Kidney (tissue), 14 donors: ENCODE results near the gene UQCC2. TPM values are rescaled to one million over a fixed set of nuclear protein-coding genes. Genes with fewer than 3 reads are reported as not detected.

Experiments
- DNase-seq, 5 donors: peaks; one replicate each; pipeline ENCODE4 v3.0.0-alpha.2; 2013 to 2020
- FAIRE-seq: peaks from 2 replicates; lab custom pipeline; 2012; peaks lifted over from hg19 to GRCh38; lab: Jason Lieb, UNC
- H3K27ac ChIP-seq, 2 donors: one replicate each; pipeline ENCODE4 v1.7.0; 2013; ENCODE audit warnings: low read depth in 2 of 2, low read length in 2 of 2, inconsistent platforms in 1 of 2
- H3K27me3 ChIP-seq: one replicate; pipeline ENCODE4 v1.7.1; 2013; ENCODE audit warnings: low read length, inconsistent platforms; ENCODE audit not compliant: control insufficient read depth, insufficient read depth
- H3K36me3 ChIP-seq, 3 donors: one replicate each; pipeline versions ENCODE4 v1.7.0 to v1.7.1; 2013; ENCODE audit warnings: low read length in 3 of 3, control low read depth in 1 of 3, inconsistent platforms in 1 of 3; ENCODE audit not compliant: insufficient read depth in 3 of 3, control insufficient read depth in 2 of 3
- H3K4me1 ChIP-seq, 3 donors: one replicate each; pipeline versions ENCODE4 v1.7.0 to v1.7.1; 2013; ENCODE audit warnings: low read length in 3 of 3, inconsistent platforms in 1 of 3, low read depth in 1 of 3; ENCODE audit not compliant: control insufficient read depth in 2 of 3, insufficient read depth in 2 of 3
- H3K4me3 ChIP-seq, 3 donors: one replicate each; pipeline versions ENCODE4 v1.7.0 to v1.8.1; 2013; ENCODE audit warnings: low read length in 3 of 3, control low read depth in 1 of 3, inconsistent platforms in 1 of 3
- H3K9ac ChIP-seq, 3 donors: one replicate each; pipeline versions ENCODE4 v1.7.0 to v1.7.1; 2013; ENCODE audit warnings: low read length in 3 of 3, control low read depth in 1 of 3, inconsistent platforms in 1 of 3
- H3K9me3 ChIP-seq, 3 donors: one replicate each; pipeline versions ENCODE4 v1.7.0 to v1.7.1; 2013; ENCODE audit warnings: low read length in 3 of 3, control low read depth in 1 of 3, inconsistent platforms in 1 of 3; ENCODE audit not compliant: control insufficient read depth in 2 of 3, insufficient read depth in 1 of 3
- CTCF ChIP-seq: IDR thresholded peaks from 3 replicates; pipeline ENCODE4 v1.5.1; 2012; ENCODE audit warnings: mild to moderate bottlenecking, moderate library complexity, borderline replicate concordance; ENCODE audit not compliant: insufficient read depth; ENCODE audit errors: extremely low read depth
- intact Hi-C: fragments of 100-400 bp; cut with DNase I; formaldehyde crosslinking; loops from one replicate; pipeline ENCODE4 v1.11.1; 2022
- polyA plus RNA-seq: library from polyadenylated mRNA; stranded (reverse); fragments of 350-450 nt; fragmentation: Illumina TruSeq; extraction: RNeasy Lipid Tissue Mini Kit (QIAGEN cat#74804); gene quantifications from one replicate; pipeline ENCODE4 v1.2.3, GENCODE V29; 2014; ENCODE audit warnings: low read depth, low replicate concordance; ENCODE audit not compliant: insufficient read depth
- total RNA-seq: library from RNA; stranded (reverse); fragmentation: NEBNext Ultra II Directional; extraction: Animal tissue kit (Norgen Biotek cat#: 25700); gene quantifications from one replicate; pipeline ENCODE4 v1.2.1, GENCODE V29; 2021
- donor health status: control.
- donor health status: control.
- donor health status: control.
- donor health status: control.
- donor health status: control.
- donor health status: DM: yes; HTN: yes; CAD: no.
- donor health status: Normal renal cell carcinoma (clear cell type).

The UQCC2 gene
- total and polyA plus RNA-seq, 2 donors from 2014 or later = 39.6 to 189 TPM

GRCh38 chr6:33738153-33738552, 26.7 kb upstream of the UQCC2 start:
- Histone ChIP-seq H3K9me3 (no peaks in the 10 kb centered on the region), H3K36me3 (no peaks in the 10 kb centered on the region), H3K27me3 (no peaks in the 10 kb centered on the region), H3K4me1 (no peaks in the 10 kb centered on the region), H3K4me3 (no peak overlapping the region), H3K27ac (no peak overlapping the region), H3K9ac (no peak overlapping the region)
- DNase-seq (no peak), FAIRE-seq (no peak)
- intact Hi-C loops = no loop called here
- TF ChIP-seq CTCF = no peak

- Histone ChIP-seq H3K4me1 (peaks cover 0 to 3% (median 0%) of the 10 kb centered on the region in 3 donors), H3K27me3 (no peaks in the 10 kb centered on the region), H3K9ac (no peak overlapping the region), H3K4me3 (no peak overlapping the region), H3K9me3 (no peaks in the 10 kb centered on the region), H3K27ac (no peak overlapping the region), H3K36me3 (no peaks in the 10 kb centered on the region)
- DNase-seq (peak in 1 of 5 donors; percentile 25), FAIRE-seq (no peak)
- intact Hi-C loops = no loop called here
- TF ChIP-seq CTCF = peak; percentile 8
Observed at GRCh38 chr6:33737267-33738026, 25.9 kb upstream of the UQCC2 start.

DNA sequence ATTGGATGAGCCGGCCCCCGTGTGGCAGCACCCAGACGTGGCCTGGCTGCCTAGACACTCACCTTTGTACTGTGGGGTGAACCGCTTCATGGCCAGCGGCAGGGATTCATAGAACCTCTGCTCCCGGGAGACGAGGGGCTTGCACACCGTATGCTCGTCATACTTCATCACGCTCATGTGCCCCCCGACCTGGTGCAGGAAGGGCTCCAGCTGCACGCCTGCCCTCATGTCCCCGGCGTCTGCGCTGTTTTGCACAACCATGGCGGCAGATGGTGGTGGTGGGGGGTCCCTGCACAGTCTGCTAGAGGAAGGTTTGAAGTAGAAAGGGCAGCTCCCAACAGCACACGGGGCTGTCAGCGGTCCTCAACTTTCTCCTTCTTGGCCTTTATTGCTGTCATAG, 23.7 kb upstream of the UQCC2 start:
- intact Hi-C loops = no loop called here
- Histone ChIP-seq H3K9ac (no peak overlapping the region), H3K27ac (no peak overlapping the region), H3K4me3 (no peak overlapping the region), H3K9me3 (no peaks in the 10 kb centered on the region), H3K36me3 (no peaks in the 10 kb centered on the region), H3K27me3 (no peaks in the 10 kb centered on the region), H3K4me1 (peaks cover 0 to 3% (median 0%) of the 10 kb centered on the region in 3 donors)
- TF ChIP-seq CTCF = no peak
- no peak for FAIRE-seq
- DNase-seq = no peak
